Uterus (tissue), 2 donors: ENCODE data around the gene MAGEC3.
"Not testable (repeated sequence)": the region's sequence is repeated elsewhere in the genome, so short reads cannot be mapped to it uniquely, and the experiment has no call there.

ENCODE experiments used
- CTCF ChIP-seq, 4 experiments: fragments of 200-600 bp in 2 of 4; fragments of 450-650 bp in 2 of 4; sonication (generic) in 2 of 4; IDR thresholded peaks; one replicate each; pipeline ENCODE4 v1.5.1; 2016 to 2019; ENCODE audit warnings: antibody characterized with exemption in 4 of 4, mild to moderate bottlenecking in 2 of 4, moderate library complexity in 1 of 4
- POLR2A ChIP-seq, 2 donors: fragments of 450-650 bp; IDR thresholded peaks; one replicate each; pipeline ENCODE4 v1.6.1; 2016; ENCODE audit warnings: antibody characterized with exemption in 2 of 2, mild to moderate bottlenecking in 1 of 2, moderate library complexity in 1 of 2

- not testable (repeated sequence) for TF ChIP-seq CTCF, POLR2A (IDR thresholded peaks at IDR 0.05)
These were observed 50.7 kb downstream of the MAGEC3 start for GRCh38 chrX:141888811-141889210.
